NCI-H345 (cell line): ENCODE data around the gene STXBP6.

Source experiments
- DNase-seq: peaks from one replicate; lab custom pipeline; 2025; lab: John Stamatoyannopoulos, UW

The STXBP6 gene

GRCh38 chr14:25015761-25016160, 34.2 kb downstream of the STXBP6 start:
- no peak for DNase-seq

DNA sequence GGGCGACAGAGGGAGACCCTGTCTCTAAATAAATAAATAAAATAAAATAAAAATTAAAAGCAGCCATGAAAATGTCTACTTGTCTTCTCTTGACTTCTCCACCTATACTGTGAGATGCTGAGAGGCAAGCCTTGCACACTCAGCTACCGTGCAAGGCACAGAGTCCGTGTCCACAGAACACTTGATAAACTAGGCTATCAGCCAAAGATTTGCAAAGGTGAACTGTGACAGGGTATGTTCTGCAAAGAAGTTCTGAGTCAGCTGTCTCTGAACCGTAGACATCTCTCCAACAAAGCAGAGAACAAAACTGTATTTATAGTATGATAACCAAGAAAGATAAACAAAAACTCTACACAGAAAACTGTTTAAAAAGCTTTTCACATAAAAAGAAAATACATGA, 35.5 kb downstream of the STXBP6 start:
- DNase-seq: no peak

DNA sequence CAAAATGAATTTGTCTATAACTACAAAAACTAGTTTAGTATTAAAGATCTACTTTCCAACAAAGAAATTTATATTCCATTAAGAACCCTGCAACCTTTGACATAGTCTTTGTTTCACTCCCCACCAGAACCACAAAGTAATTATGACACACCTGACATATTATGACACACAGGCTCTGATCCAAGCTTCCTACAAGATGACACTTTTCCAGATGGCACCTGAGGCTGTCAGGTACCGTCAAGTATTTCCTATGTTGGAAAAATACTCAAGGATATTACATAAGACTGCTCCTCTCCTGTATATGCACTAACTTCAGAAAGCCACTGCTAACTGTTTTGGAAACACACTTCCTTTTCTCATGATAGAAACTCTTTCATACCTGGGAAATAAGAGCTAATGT, 38.9 kb downstream of the STXBP6 start:
- DNase-seq: no peak

DNA sequence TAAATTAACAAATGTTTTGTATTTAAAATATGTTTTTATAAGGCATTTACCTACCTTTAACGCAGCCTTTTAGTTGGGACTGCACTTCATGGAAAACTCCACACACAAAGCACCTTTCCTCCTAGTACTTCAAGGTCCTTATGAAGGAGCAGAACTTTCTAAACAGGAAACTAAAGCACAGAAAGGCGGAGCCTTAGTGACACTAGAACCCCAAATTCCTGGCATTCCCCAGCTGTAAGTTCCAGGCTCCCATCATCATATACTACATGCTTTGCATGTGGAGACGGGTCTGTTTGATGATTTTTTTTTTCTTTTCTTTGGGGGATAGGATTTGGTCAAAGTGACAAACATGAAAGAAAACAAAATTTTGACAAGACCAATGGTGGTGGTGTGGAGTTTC, 39.5 kb downstream of the STXBP6 start:
- no peak for DNase-seq

- no peak for DNase-seq
Observed at GRCh38 chr14:25009891-25010290, 40.1 kb downstream of the STXBP6 start.

- peak; percentile 60 for DNase-seq
Observed at GRCh38 chr14:25007832-25008231, 42.1 kb downstream of the STXBP6 start.

- peak; percentile 53 for DNase-seq
Observed at GRCh38 chr14:25006961-25007795, 42.8 kb downstream of the STXBP6 start.

GRCh38 chr14:25006031-25006430, 43.9 kb downstream of the STXBP6 start:
- no peak for DNase-seq

DNA sequence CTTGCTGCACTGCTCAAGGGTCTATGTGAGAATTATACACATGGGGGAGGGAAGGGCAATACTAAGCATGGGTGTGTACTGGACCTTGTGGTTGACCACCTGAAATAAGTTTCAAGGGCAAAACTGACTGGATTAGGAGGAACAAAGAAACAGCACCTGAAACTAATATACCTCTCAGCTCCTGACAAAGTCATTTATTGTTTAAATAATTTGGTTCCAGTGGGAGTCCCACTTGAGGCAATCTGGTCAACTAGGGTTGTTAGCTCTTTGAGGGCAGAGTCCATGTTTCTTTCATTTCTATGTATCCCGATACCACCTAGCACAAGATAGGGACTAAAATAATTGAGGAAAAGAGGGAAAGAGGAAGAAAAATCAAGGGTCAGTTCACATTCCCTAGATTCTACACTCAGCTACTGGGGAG, 45.5 kb downstream of the STXBP6 start:
- no peak for DNase-seq

- no peak for DNase-seq
Observed at GRCh38 chr14:25003537-25003936, 46.4 kb downstream of the STXBP6 start.

- DNase-seq: no peak
Observed at GRCh38 chr14:25001601-25002000, 48.3 kb downstream of the STXBP6 start.

- DNase-seq: no peak
Observed at GRCh38 chr14:25001156-25001555, 48.8 kb downstream of the STXBP6 start.

DNA sequence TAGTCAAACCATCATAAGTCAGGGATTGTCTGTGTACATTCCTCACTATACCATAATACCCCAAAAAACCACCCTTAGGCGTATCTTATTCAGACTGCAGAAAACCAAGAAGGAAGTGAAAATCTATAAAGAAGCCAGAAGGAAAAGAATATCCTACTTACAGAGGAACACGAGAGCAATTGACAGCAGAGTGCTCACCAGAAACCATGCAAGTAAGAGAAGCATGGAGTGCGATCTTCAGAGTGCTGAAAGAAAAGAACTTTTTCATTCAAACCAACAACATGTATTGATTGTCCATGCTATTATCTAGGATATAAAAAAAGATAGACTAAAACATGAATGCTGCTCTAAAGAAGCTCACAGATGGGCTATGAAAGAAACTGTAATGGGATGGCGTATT, 50.8 kb downstream of the STXBP6 start:
- DNase-seq: no peak

DNA sequence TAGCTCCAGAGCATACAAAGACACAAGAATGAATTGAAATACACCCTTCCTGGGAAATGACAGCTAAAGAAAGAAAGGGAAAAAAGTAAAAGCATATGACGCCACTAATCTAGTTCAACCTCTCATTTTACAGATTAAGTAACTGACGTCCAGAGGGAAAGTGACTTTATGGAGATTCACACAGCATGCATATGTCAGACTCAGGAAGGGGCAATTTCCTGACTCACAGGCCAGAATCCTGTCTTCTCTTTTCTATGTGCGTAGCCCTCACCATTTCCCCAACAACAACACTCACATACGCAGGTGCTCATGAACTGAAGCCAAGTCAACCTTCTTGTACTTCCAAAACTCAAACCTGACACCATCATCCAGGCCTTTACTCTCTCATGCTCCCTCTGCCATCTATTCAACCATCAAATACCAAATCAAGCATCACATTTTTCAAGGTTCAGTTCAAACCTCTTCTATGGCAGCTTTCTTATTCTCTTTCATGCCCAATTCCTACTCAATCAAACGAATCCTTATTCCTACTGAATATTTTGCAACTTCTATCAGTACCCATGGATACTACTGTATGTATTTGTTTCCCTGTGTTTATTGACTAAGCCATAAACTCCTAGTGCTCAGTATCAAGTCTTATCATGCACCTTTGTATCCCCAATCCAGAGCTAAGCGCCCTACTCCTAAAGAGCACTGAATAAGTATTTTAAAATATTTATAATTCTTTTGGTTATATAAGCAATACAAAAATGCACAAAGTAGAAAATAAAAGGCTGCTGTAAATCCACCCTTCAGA, 52.8 kb downstream of the STXBP6 start:
- no peak for DNase-seq

GRCh38 chr14:24995016-24995415, 54.9 kb downstream of the STXBP6 start:
- DNase-seq: no peak

DNA sequence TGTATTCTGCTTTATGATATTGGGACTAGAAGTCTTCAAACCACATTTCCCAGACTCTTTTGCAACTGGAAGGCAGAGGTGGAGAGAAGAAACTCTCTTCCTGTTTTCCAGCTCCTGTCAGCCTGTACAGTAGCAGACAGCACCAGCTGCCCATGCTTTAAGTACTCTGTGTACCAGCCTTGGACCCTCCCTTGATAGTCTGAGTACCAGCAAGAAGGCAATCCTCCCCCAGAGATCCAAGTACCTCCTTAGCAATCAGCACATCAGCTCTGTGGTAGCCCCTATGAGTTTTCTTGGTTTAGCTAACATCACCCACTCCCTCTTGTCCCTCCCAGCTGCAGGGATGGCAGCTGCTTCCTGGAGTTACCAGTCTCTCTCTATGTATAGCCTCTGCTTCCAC, 56.3 kb downstream of the STXBP6 start:
- no peak for DNase-seq

DNA sequence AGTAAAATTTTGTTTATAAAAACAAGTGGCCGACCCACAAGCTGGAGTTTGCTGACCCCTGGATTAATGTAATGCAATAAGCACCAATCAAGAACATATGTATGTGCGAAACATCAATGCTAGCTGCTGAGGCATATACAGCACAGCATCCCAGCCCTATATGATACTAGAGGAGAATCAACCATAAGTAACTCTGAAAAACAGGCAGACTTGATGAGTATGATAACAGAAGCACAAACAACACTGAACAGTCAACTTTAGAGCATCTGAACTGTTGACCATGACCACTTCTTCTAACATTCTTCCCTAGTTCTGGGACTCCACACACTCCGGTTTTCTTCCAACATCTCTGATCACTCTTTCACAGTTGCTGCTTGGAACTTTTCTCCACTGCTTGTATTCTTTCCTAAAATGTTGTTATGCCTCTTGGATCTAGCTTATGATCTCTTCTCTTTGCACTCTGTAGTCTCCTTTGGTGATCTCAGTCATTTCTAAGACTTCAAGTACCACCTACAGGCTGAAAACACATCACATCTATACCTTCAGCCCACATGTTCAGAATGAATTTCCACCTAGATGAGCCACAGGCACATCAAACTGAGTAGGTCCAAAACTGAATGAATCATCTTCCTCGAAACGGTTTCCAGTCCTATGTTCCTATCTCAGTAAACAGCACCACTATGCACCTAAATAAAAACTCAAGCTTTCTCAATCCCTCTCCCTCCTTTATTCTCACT, 57.2 kb downstream of the STXBP6 start:
- no peak for DNase-seq

DNA sequence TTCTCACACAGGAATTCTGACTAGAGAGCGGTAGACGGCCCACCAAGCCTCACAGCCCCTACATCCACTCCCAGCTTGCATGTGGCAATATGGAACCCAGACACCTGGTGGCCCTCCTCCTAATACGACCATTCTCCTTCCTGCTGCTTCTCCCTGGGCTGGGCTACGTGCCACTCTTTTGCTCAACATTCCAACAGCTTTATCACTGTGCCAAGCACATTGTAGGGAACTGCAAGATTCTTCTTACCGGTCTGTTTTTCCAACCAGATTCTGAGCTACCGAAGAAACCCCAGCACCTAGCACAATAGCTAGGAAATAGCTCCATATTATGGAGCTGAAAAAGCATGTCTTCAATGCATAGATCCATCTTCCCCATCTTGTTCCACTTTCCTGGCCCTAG, 58.1 kb downstream of the STXBP6 start:
- no peak for DNase-seq

DNA sequence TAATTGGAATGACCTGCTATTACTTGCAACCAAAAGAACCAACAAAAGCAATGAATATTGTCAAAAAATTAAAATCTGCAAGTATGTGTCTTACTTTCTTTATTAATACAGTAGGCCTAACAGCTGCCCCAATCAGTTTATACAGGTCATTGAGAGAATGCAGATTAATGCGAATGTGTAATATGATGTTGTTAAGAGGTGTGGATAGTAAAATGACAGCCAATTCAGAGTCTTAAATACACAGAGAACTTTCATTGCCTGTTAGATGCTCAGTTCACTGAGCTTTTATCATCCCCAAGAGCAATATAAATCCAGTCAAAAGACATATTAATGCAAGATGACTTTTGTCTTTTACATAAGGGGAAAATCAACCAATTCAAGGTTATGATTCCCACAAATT, 58.7 kb downstream of the STXBP6 start:
- DNase-seq: no peak

DNA sequence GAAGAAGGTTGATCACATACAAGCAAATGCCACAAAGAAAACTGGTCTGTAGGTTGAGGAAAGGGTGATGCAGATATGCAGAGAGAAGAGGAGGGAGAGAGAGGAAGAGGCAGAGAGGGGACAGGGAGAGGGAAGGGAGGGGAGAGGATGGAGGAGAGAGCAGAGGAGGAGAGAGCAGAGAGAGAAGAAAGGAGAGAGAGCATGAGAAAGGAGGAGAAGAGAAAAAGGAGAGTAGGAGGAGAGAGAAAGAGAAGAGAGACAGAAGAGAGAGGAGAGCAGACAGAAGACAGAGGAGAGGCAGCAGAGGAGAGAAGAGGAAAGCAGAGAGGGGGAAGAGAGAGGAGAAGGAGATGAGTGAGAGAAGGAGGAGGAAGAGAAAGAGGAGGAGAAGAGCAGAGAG, 59.2 kb downstream of the STXBP6 start:
- no peak for DNase-seq

DNA sequence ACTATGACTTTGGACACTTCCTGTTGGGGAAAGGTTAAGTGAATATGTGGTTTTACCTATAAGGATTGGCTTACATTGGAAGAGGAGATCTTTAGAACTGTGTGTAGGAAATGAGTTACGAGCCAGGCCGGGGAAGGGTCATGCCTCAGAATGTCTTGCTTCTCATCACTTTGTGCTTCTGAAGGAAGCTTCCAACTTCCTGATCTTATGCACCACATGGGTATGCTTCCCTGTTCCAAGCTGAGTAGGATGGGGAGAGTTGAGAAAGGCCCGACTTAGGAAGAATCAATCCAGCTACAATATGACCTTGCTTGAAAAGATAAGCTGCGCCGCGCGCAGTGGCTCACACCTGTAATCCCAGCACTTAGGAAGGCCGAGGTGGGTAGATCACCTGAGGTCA, 59.9 kb downstream of the STXBP6 start:
- no peak for DNase-seq

DNA sequence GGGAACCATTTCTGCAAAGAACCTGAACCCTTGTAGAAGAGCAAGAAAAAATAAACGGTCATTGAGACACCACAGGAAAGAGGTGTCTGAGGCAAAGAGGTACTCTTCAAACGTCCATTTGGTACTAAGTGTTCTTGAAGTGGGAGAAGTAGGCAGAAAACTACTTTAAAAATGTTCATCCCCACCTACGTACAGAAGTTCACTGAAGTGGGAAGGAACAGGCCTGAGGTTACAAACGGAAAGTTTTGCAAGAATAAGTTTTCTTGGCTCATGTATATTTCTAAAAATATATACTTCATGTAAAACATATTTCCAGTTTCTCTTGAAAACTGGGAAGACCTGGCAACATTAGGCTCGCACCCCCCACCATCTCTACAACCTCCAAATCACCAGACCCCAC, 61.2 kb downstream of the STXBP6 start:
- DNase-seq: no peak
